Measurements from ENCODE around the gene ZMYND19.
"Not testable (repeated sequence)": the region's sequence is repeated elsewhere in the genome, so short reads cannot be mapped to it uniquely, and the experiment has no call there.

The ZMYND19 gene

GRCh38 chr9:137558127-137558526 is 32.2 kb downstream of the ZMYND19 start:
- no peaks in the 10 kb centered on the region for H3K27me3 ChIP-seq
- H3K4me3 ChIP-seq (ENCODE audit: low read depth, low read length): no peak overlapping the region
- H3K9me3 ChIP-seq: no peaks in the 10 kb centered on the region
- DNase-seq: no peak
- peaks cover 72% of the 10 kb centered on the region for H3K36me3 ChIP-seq
- TF ChIP-seq CTCF (IDR thresholded peaks at IDR 0.05; ENCODE audit: low read depth, low read length): no peak
- H3K4me1 ChIP-seq: no peaks in the 10 kb centered on the region

GRCh38 chr9:137556069-137556838 is 34.1 kb downstream of the ZMYND19 start:
- Histone ChIP-seq H3K36me3 (peaks cover 67% of the 10 kb centered on the region), H3K27me3 (no peaks in the 10 kb centered on the region)
- TF ChIP-seq CTCF (IDR thresholded peaks at IDR 0.05; ENCODE audit: low read depth, low read length): no peak

GRCh38 chr9:137555179-137555578 is 35.1 kb downstream of the ZMYND19 start:
- Histone ChIP-seq H3K27me3 (no peaks in the 10 kb centered on the region), H3K4me1 (peaks cover 1% of the 10 kb centered on the region), H3K36me3 (peaks cover 62% of the 10 kb centered on the region), H3K9me3 (no peaks in the 10 kb centered on the region), H3K4me3 (ENCODE audit: low read depth, low read length) (no peak overlapping the region)
- no peak for TF ChIP-seq CTCF (IDR thresholded peaks at IDR 0.05; ENCODE audit: low read depth, low read length)
- DNase-seq: no peak

More at GRCh38 chr9:137556069-137556838, 34.1 kb downstream of the ZMYND19 start:
- Histone ChIP-seq H3K4me3 (ENCODE audit: low read depth, low read length) (no peak overlapping the region), H3K9me3 (no peaks in the 10 kb centered on the region), H3K4me1 (no peaks in the 10 kb centered on the region)
- DNase-seq: no peak

GRCh38 chr9:137554349-137554748 is 36.0 kb downstream of the ZMYND19 start:
- DNase-seq: no peak
- H3K4me1 ChIP-seq: peaks cover 6% of the 10 kb centered on the region
- H3K4me3 ChIP-seq (ENCODE audit: low read depth, low read length): no peak overlapping the region
- no peaks in the 10 kb centered on the region for H3K27me3 ChIP-seq
- peaks cover 56% of the 10 kb centered on the region for H3K36me3 ChIP-seq
- H3K9me3 ChIP-seq: no peaks in the 10 kb centered on the region
- TF ChIP-seq CTCF (IDR thresholded peaks at IDR 0.05; ENCODE audit: low read depth, low read length): no peak

- H3K36me3 ChIP-seq: peaks cover 51% of the 10 kb centered on the region
- not testable (repeated sequence) for H3K9me3 ChIP-seq; H3K27me3 ChIP-seq; DNase-seq; H3K4me1 ChIP-seq; H3K4me3 ChIP-seq (ENCODE audit: low read depth, low read length)
These were observed 36.7 kb downstream of the ZMYND19 start for GRCh38 chr9:137553654-137554053.

GRCh38 chr9:137552022-137552768 is 38.1 kb downstream of the ZMYND19 start:
- Histone ChIP-seq H3K4me1 (peaks cover 6% of the 10 kb centered on the region), H3K27me3 (no peaks in the 10 kb centered on the region), H3K36me3 (peaks cover 37% of the 10 kb centered on the region), H3K9me3 (no peaks in the 10 kb centered on the region), H3K4me3 (ENCODE audit: low read depth, low read length) (peak overlapping the region; percentile 81)
- no peak for TF ChIP-seq CTCF (IDR thresholded peaks at IDR 0.05; ENCODE audit: low read depth, low read length)
- DNase-seq: no peak
